Activated naive CD4-positive, alpha-beta T cell treated with anti-CD3 and anti-CD28 coated beads, Interleukin-2, amount 10 ng/mL, durations not matched to agents 7 days and 5 days (primary cell): ENCODE data around the gene FRYL.
"Not testable (repeated sequence)": the region's sequence is repeated elsewhere in the genome, so short reads cannot be mapped to it uniquely, and the experiment has no call there.

Experiments used
- CTCF ChIA-PET: fragments of 350-600 bp; sonication (Branson Sonifier 250); formaldehyde crosslinking; loops from one replicate; lab custom pipeline; 2021; ENCODE audit warnings: antibody characterized with exemption; lab: Charles Lee
- DNase-seq: peaks from one replicate; pipeline ENCODE4 v3.0.0-alpha.2; 2020
- H3K27ac Mint-ChIP-seq: one replicate; pipeline ENCODE4 v1.8.0; 2021; ENCODE audit warnings: mild to moderate bottlenecking, moderate library complexity, mixed read lengths
- H3K27me3 Mint-ChIP-seq: one replicate; pipeline ENCODE4 v1.8.0; 2021; ENCODE audit warnings: mild to moderate bottlenecking, mixed read lengths
- H3K36me3 Mint-ChIP-seq: one replicate; pipeline ENCODE4 v1.8.0; 2021; ENCODE audit warnings: mixed read lengths
- H3K4me1 Mint-ChIP-seq: one replicate; pipeline ENCODE4 v1.8.0; 2021; ENCODE audit warnings: mixed read lengths
- H3K4me3 Mint-ChIP-seq: one replicate; pipeline ENCODE4 v1.8.0; 2021; ENCODE audit warnings: mild to moderate bottlenecking, moderate library complexity, mixed read lengths
- H3K9me3 Mint-ChIP-seq: one replicate; pipeline ENCODE4 v1.8.0; 2021; ENCODE audit warnings: mixed read lengths

The FRYL gene

DNA sequence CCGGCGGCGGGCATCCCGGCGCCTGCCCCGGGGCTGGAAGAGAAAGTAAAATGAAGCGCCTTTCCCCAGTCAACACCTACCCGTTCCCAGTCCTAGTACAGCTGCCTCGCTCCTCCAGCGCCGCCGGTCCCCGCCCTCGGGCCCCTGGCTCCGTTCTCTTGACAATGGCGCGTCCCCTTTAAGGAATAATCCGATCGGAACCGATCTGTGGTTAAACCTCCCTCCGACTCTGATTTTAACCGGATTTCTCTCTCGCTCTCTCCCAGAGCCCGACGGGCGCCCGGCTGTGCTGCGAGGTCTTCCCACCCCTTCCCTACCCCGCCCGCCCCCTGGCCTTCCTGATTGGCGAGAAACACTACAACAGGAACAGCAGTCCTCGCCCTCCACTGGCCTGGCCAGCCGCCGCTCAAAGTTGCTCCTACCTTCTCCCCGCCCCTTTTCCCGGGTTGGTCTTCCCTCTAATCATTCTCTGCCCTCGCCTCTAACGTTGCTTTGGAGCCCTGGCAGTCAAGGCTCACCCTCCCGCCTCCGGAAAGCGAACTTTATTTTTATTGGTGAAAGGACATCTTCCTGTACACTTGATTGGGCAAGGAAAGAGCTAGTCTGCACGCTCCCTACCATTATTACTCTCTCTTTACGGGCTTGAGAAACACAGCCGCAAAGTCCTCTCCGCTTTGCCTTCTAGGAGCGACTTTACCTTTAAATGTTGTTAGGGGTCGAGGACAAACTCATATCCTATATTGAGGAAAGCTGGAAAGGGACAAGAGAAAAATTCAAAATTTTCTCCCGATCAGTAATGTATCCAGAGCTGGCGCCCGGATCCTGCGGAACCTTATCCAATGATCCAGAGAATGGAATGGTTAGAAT, at the start of gene FRYL:
TSS of gene FRYL (minus strand) at position 282 of the 867 bp plus-strand sequence. CDS start 145,869 bp downstream, outside the sequence.
- CTCF ChIA-PET: interaction anchor here (1.0 to 1.6 kb wide), 2 partner anchors 11 to 164 kb away, joined by 3 to 7 read pairs; no protein-coding TSS in a partner anchor
- H3K27me3 Mint-ChIP-seq: peaks cover 5% of the 10 kb centered on the region
- peaks cover 46% of the 10 kb centered on the region for H3K4me1 Mint-ChIP-seq
- peak within 1 kb of the TSS; percentile 95 for H3K27ac Mint-ChIP-seq
- peaks cover 18% of the 10 kb centered on the region for H3K36me3 Mint-ChIP-seq
- peak within 1 kb of the TSS; percentile 93 for H3K4me3 Mint-ChIP-seq
- DNase-seq: peak; percentile 99
- H3K9me3 Mint-ChIP-seq: no peaks in the 10 kb centered on the region

DNA sequence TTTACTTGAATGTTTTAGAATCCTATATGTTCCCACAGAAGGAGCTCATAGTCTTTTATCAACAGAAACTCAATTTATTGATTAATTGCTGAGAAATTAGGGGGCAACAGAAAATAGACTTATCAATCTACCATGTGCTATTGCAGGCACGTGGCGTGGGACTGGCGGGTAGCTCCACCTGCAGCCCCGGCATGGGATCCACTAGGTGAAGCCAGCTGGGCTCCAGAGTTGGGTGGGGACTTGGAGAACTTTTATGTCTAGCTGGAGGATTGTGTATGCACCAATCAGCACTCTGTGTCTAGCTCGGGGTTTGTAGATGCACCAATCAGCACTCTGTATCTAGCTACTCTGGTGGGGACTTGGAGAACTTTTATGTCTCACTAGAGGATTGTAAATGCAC, 47.5 kb upstream of the FRYL start:
- peaks cover 27% of the 10 kb centered on the region for H3K4me1 Mint-ChIP-seq
- H3K9me3 Mint-ChIP-seq: no peaks in the 10 kb centered on the region
- H3K4me3 Mint-ChIP-seq: no peak overlapping the region
- peaks cover 5% of the 10 kb centered on the region for H3K27me3 Mint-ChIP-seq
- CTCF ChIA-PET: no interaction called here
- peaks cover 7% of the 10 kb centered on the region for H3K36me3 Mint-ChIP-seq
- no peak overlapping the region for H3K27ac Mint-ChIP-seq
- no peak for DNase-seq

- H3K4me1 Mint-ChIP-seq, CTCF ChIA-PET, H3K4me3 Mint-ChIP-seq, H3K36me3 Mint-ChIP-seq, DNase-seq, H3K9me3 Mint-ChIP-seq, H3K27ac Mint-ChIP-seq: not testable (repeated sequence)
- H3K27me3 Mint-ChIP-seq: peaks cover 18% of the 10 kb centered on the region
These were observed 41.4 kb upstream of the FRYL start for GRCh38 chr4:48821431-48821830.

DNA sequence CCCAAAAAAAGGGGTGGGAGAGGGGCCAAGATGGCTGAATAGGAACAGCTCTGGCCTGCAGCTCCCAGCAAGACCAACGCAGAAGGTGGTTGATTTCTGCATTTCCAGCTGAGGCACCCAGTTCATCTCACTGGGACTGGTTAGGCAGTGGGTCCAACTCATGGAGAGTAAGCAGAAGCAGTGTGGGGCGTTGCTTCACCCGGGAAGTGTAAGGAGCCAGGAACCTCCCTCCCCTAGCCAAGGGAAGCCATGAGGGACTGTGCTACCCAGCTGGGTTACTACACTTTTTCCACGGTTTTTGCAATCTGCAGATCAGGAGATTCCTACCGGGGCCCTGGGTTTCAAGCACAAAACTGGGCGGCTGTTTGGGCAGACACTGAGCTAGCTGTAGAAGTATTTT, 36.9 kb upstream of the FRYL start:
- H3K4me3 Mint-ChIP-seq: no peak overlapping the region
- H3K36me3 Mint-ChIP-seq: no peaks in the 10 kb centered on the region
- no peaks in the 10 kb centered on the region for H3K9me3 Mint-ChIP-seq
- CTCF ChIA-PET: no interaction called here
- H3K4me1 Mint-ChIP-seq: peaks cover 10% of the 10 kb centered on the region
- H3K27me3 Mint-ChIP-seq: peaks cover 21% of the 10 kb centered on the region
- no peak overlapping the region for H3K27ac Mint-ChIP-seq
- DNase-seq: no peak

DNA sequence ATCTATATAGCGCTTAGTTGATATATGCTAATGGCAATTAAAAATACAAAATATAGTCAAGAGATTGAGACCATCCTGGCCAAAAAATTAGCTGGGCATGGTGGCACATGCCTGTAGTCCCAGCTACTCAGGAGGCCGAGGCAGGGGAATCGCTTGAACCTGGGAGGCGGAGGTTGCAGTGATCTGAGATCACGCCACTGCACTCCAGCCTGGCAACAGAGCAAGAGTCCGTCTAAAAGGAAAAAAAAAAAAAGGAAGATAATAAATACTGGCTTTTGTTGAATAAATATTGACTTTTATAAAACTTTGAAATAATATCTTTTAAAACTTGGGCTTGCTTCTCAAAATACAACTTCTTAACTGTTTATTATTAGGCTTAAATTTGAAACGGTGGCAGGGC, 36.2 kb upstream of the FRYL start:
- H3K4me3 Mint-ChIP-seq, CTCF ChIA-PET, H3K27ac Mint-ChIP-seq, DNase-seq, H3K36me3 Mint-ChIP-seq, H3K9me3 Mint-ChIP-seq: not testable (repeated sequence)
- Mint-ChIP-seq H3K4me1 (peaks cover 10% of the 10 kb centered on the region), H3K27me3 (peaks cover 22% of the 10 kb centered on the region)

- CTCF ChIA-PET: no interaction called here
- peak; percentile 25 for DNase-seq
- H3K27me3 Mint-ChIP-seq: peaks cover 21% of the 10 kb centered on the region
- H3K4me1 Mint-ChIP-seq: peaks cover 10% of the 10 kb centered on the region
- H3K9me3 Mint-ChIP-seq: no peaks in the 10 kb centered on the region
- H3K36me3 Mint-ChIP-seq: no peaks in the 10 kb centered on the region
- H3K4me3 Mint-ChIP-seq: no peak overlapping the region
- peak overlapping the region; percentile 10 for H3K27ac Mint-ChIP-seq
These were observed 35.4 kb upstream of the FRYL start for GRCh38 chr4:48815483-48815882.

GRCh38 chr4:48813964-48814363, 33.9 kb upstream of the FRYL start:
- H3K4me1 Mint-ChIP-seq: peaks cover 11% of the 10 kb centered on the region
- H3K4me3 Mint-ChIP-seq: no peak overlapping the region
- H3K27me3 Mint-ChIP-seq: peaks cover 21% of the 10 kb centered on the region
- H3K27ac Mint-ChIP-seq: no peak overlapping the region
- H3K9me3 Mint-ChIP-seq: no peaks in the 10 kb centered on the region
- H3K36me3 Mint-ChIP-seq: no peaks in the 10 kb centered on the region
- DNase-seq: no peak
- CTCF ChIA-PET: interaction anchor here (0.7 kb wide), 1 partner anchor 82 kb away, joined by 4 read pairs; no protein-coding TSS in a partner anchor

DNA sequence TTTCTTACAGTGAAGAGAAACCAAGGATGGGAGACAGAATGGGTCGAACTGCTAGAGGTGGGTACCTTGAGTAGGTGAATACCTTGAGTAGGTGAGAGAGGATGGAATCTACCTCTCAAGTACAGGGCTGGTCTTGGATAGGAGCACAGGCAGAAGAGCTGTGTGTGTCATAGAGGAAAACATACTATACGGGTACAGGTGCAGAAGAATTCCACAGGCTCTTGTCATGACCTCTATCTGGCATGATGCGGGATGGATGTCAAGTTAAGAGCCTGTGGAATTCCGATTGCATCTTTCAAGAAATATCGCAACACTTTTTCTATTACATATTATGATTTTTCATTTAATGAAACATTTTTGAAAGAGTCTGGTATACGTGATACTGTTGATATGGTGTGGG, 32.8 kb upstream of the FRYL start:
- H3K27me3 Mint-ChIP-seq: peaks cover 16% of the 10 kb centered on the region
- H3K9me3 Mint-ChIP-seq: no peaks in the 10 kb centered on the region
- CTCF ChIA-PET: no interaction called here
- H3K27ac Mint-ChIP-seq: no peak overlapping the region
- no peak for DNase-seq
- no peak overlapping the region for H3K4me3 Mint-ChIP-seq
- no peaks in the 10 kb centered on the region for H3K36me3 Mint-ChIP-seq
- peaks cover 18% of the 10 kb centered on the region for H3K4me1 Mint-ChIP-seq

GRCh38 chr4:48804584-48805301, 24.7 kb upstream of the FRYL start:
- Mint-ChIP-seq H3K36me3 (no peaks in the 10 kb centered on the region), H3K27me3 (peaks cover 8% of the 10 kb centered on the region), H3K9me3 (no peaks in the 10 kb centered on the region), H3K4me1 (peaks cover 8% of the 10 kb centered on the region), H3K4me3 (no peak overlapping the region), H3K27ac (no peak overlapping the region)
- CTCF ChIA-PET: no interaction called here
- no peak for DNase-seq

GRCh38 chr4:48801016-48801715, 21.1 kb upstream of the FRYL start:
- no peaks in the 10 kb centered on the region for H3K36me3 Mint-ChIP-seq
- CTCF ChIA-PET: no interaction called here

GRCh38 chr4:48800155-48800554, 20.1 kb upstream of the FRYL start:
- CTCF ChIA-PET, H3K4me1 Mint-ChIP-seq, DNase-seq, H3K27ac Mint-ChIP-seq, H3K4me3 Mint-ChIP-seq, H3K9me3 Mint-ChIP-seq, H3K36me3 Mint-ChIP-seq: not testable (repeated sequence)
- H3K27me3 Mint-ChIP-seq: peaks cover 17% of the 10 kb centered on the region

More at GRCh38 chr4:48801016-48801715, 21.1 kb upstream of the FRYL start:
- Mint-ChIP-seq H3K27me3 (peaks cover 17% of the 10 kb centered on the region), H3K9me3 (no peaks in the 10 kb centered on the region), H3K4me3 (no peak overlapping the region), H3K4me1 (no peaks in the 10 kb centered on the region), H3K27ac (no peak overlapping the region)
- no peak for DNase-seq

DNA sequence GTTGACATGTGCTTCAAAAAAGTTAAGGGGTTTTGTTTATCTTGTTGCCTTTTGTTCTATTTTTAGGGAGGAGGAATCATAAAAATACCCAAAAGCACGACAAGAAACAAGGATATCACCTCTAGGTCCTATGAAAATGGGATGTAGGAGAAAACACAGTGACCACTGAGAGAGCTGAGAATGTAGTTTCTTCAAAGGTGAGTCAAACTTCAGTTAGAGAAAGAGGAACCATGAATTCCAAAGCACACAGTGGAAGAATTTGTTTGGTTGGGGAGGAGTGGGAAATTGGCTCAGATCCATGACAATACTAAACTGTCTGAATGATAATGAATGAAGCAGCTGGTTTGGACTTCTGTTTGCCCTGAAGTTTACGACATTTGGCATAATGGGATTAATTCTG, 19.1 kb upstream of the FRYL start:
- H3K4me1 Mint-ChIP-seq: no peaks in the 10 kb centered on the region
- no peak overlapping the region for H3K27ac Mint-ChIP-seq
- DNase-seq: no peak
- no peak overlapping the region for H3K4me3 Mint-ChIP-seq
- H3K36me3 Mint-ChIP-seq: no peaks in the 10 kb centered on the region
- peaks cover 17% of the 10 kb centered on the region for H3K27me3 Mint-ChIP-seq
- CTCF ChIA-PET: no interaction called here
- H3K9me3 Mint-ChIP-seq: no peaks in the 10 kb centered on the region

- CTCF ChIA-PET: no interaction called here
- H3K27me3 Mint-ChIP-seq: peaks cover 17% of the 10 kb centered on the region
- DNase-seq: no peak
- no peaks in the 10 kb centered on the region for H3K4me1 Mint-ChIP-seq
- no peaks in the 10 kb centered on the region for H3K36me3 Mint-ChIP-seq
- H3K27ac Mint-ChIP-seq: no peak overlapping the region
- no peak overlapping the region for H3K4me3 Mint-ChIP-seq
- H3K9me3 Mint-ChIP-seq: no peaks in the 10 kb centered on the region
These were observed 18.0 kb upstream of the FRYL start for GRCh38 chr4:48798117-48798516.

DNA sequence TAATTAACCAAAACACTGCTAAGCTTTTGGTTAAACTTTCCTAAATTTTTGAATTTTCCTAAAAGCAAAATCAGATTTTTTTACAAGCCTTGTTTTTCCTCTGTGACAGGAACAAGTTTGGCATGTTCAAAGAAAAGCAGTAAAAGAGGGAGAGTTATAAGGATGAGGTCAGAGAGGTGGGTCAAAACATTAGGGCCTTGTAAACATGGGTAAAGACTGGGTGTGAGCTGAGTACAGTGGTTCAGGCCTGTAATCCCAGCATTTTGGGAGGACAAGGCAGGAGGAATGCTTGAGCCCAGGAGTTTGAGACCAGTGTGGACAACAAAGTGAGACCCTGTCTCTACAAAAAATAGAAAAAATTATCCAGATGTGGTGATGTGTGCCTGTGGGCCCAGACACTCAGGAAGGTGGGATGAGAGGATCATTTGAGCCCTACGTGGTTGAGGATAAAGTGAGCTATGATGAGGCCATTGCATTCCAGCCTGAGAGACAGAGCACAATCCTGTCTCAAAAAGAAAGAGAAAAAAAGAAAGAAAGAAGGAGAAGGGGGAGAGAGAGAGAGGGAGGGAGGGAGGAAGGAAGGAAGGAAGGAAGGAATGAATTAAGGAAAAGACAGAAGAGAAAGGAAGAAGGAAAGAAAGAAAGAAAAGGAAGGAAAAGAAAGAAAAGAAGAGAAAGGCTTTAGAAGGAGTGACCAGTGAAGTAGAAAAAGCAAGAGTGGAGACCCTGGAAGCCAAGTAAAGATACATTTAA, 17.0 kb upstream of the FRYL start:
- H3K36me3 Mint-ChIP-seq: no peaks in the 10 kb centered on the region
- H3K9me3 Mint-ChIP-seq: no peaks in the 10 kb centered on the region
- H3K27ac Mint-ChIP-seq: no peak overlapping the region
- no peaks in the 10 kb centered on the region for H3K4me1 Mint-ChIP-seq
- DNase-seq: no peak
- H3K4me3 Mint-ChIP-seq: no peak overlapping the region
- peaks cover 17% of the 10 kb centered on the region for H3K27me3 Mint-ChIP-seq
- CTCF ChIA-PET: no interaction called here
